ENCODE measurements around the gene TCEAL7. TPM values are rescaled to one million over a fixed set of nuclear protein-coding genes. Genes with fewer than 3 reads are reported as not detected.

Gene TCEAL7
- polyA plus RNA-seq, 1 donor (not counting 4 experiments of a cell fraction or from before 2014, with no cell fraction given) = 0.25 TPM

GRCh38 chrX:103373581-103373980, 43.5 kb downstream of the TCEAL7 start:
- Histone ChIP-seq H3K79me2 (ENCODE audit: control insufficient read depth, insufficient read depth, low read length) (no peaks in the 10 kb centered on the region), H3K9me1 (ENCODE audit: control insufficient read depth, extremely low read depth, insufficient read depth, low read length) (no peaks in the 10 kb centered on the region), H3K9me3 (ENCODE audit: control insufficient read depth, low read depth, low read length) (no peaks in the 10 kb centered on the region), H3K27ac (ENCODE audit: control insufficient read depth, insufficient read depth, low read length) (no peak overlapping the region), H3K27me3 (ENCODE audit: control insufficient read depth, extremely low read depth, insufficient read depth, low read length) (no peaks in the 10 kb centered on the region), H3K9ac (ENCODE audit: control insufficient read depth, extremely low read depth, insufficient read depth, low read length) (no peak overlapping the region), H2AFZ (ENCODE audit: control insufficient read depth, low read length) (no peak overlapping the region), H3K36me3 (ENCODE audit: control insufficient read depth in 2 of 2, extremely low read depth in 1 of 2, insufficient read depth in 2 of 2, low read length in 2 of 2) (no peaks in the 10 kb centered on the region), H3K4me1 (ENCODE audit: control insufficient read depth, extremely low read depth, insufficient read depth, low read length) (peaks cover 4% of the 10 kb centered on the region), H3K4me3 (ENCODE audit: control insufficient read depth in 2 of 3, extremely low read depth in 1 of 3, insufficient read depth in 2 of 3, low read depth in 1 of 3, low read length in 3 of 3) (no peak overlapping the region), H3K4me2 (ENCODE audit: control insufficient read depth, extremely low read depth, insufficient read depth, low read depth, low read length) (no peak overlapping the region), H4K20me1 (ENCODE audit: control insufficient read depth, extremely low read depth, insufficient read depth, low read length) (no peaks in the 10 kb centered on the region)
- peak; percentile 62 for FAIRE-seq
- no peak for DNase-seq (ENCODE audit: low read depth, low spot score)
- dilution Hi-C loops (cut with MboI; ENCODE audit: extremely low pct_ligation_motif_present, low sequenced_read_pairs) = no loop called here
- TF ChIP-seq CTCF (optimal IDR thresholded peaks at IDR 0.05 in 1 of 3, IDR thresholded peaks at IDR 0.05 in 1 of 3, conservative IDR thresholded peaks at IDR 0.05 in 1 of 3; ENCODE audit: extremely low read depth in 1 of 3, insufficient read depth in 2 of 3, low read length in 3 of 3) (no peak), EZH2 (IDR thresholded peaks at IDR 0.05; ENCODE audit: low read length) (no peak)

- no peaks in the 10 kb centered on the region for H3K79me2 ChIP-seq (ENCODE audit: control insufficient read depth, insufficient read depth, low read length)
- DNase-seq (ENCODE audit: low read depth, low spot score) (no peak), FAIRE-seq (no peak)
- peak within 1 kb of the TSS; percentile 66 for H3K4me2 ChIP-seq (ENCODE audit: control insufficient read depth, extremely low read depth, insufficient read depth, low read depth, low read length)
- H3K9me1 ChIP-seq (ENCODE audit: control insufficient read depth, extremely low read depth, insufficient read depth, low read length) = no peaks in the 10 kb centered on the region
- peak within 1 kb of the TSS; percentile 52 for H3K27ac ChIP-seq (ENCODE audit: control insufficient read depth, insufficient read depth, low read length)
- peak within 1 kb of the TSS; percentile 77 for H3K9ac ChIP-seq (ENCODE audit: control insufficient read depth, extremely low read depth, insufficient read depth, low read length)
- TF ChIP-seq EZH2 (IDR thresholded peaks at IDR 0.05; ENCODE audit: low read length) = no peak
- H3K4me1 ChIP-seq (ENCODE audit: control insufficient read depth, extremely low read depth, insufficient read depth, low read length) = peaks cover 4% of the 10 kb centered on the region
- dilution Hi-C loops (cut with MboI; ENCODE audit: extremely low pct_ligation_motif_present, low sequenced_read_pairs) = no loop called here
- no peaks in the 10 kb centered on the region for H3K27me3 ChIP-seq (ENCODE audit: control insufficient read depth, extremely low read depth, insufficient read depth, low read length)
- peak within 1 kb of the TSS; percentile 46 to 65 (median 55) for H3K4me3 ChIP-seq (ENCODE audit: control insufficient read depth in 2 of 3, extremely low read depth in 1 of 3, insufficient read depth in 2 of 3, low read depth in 1 of 3, low read length in 3 of 3)
- no peaks in the 10 kb centered on the region for H3K9me3 ChIP-seq (ENCODE audit: control insufficient read depth, low read depth, low read length)
- H4K20me1 ChIP-seq (ENCODE audit: control insufficient read depth, extremely low read depth, insufficient read depth, low read length) = no peaks in the 10 kb centered on the region
- H3K36me3 ChIP-seq (ENCODE audit: control insufficient read depth in 2 of 2, extremely low read depth in 1 of 2, insufficient read depth in 2 of 2, low read length in 2 of 2) = no peaks in the 10 kb centered on the region
- H2AFZ ChIP-seq (ENCODE audit: control insufficient read depth, low read length) = peak within 1 kb of the TSS; percentile 84
These were observed 46.3 kb downstream of the TCEAL7 start, which contains the start of gene BEX3 for GRCh38 chrX:103376118-103376978. TSS of gene BEX3 (plus strand) at chrX:103376538. CDS start at chrX:103377522, 984 bp downstream.

Data from keratinocyte (primary cell).